Measurements from ENCODE around the gene FIBIN. TPM values are rescaled to one million over a fixed set of nuclear protein-coding genes. Genes with fewer than 3 reads are reported as not detected.

FIBIN gene
- total RNA-seq, 1 experiment from 2014 or later, result not detected

GRCh38 chr11:27012234-27012921 is 18.5 kb downstream of the FIBIN start:
- H3K27ac Mint-ChIP-seq, result no peak overlapping the region
- Histone ChIP-seq H4K20me1 (ENCODE audit: control insufficient read depth, insufficient read depth, insufficient read length) (no peaks in the 10 kb centered on the region), H4K8ac (replicated peaks; ENCODE audit: insufficient read length, low read depth, low read length) (no peak overlapping the region), H3K14ac (ENCODE audit: insufficient read depth, low read length) (no peak overlapping the region), H4K5ac (ENCODE audit: insufficient read length, low read depth, low read length) (no peak overlapping the region), H3K4ac (ENCODE audit: low read depth, low read length) (no peak overlapping the region), H3K23me2 (ENCODE audit: insufficient read length, low read depth, low read length, poor library complexity, severe bottlenecking) (no peaks in the 10 kb centered on the region), H2BK20ac (ENCODE audit: low read depth, low read length, poor library complexity, severe bottlenecking) (no peak overlapping the region), H3T11ph (ENCODE audit: low read length) (no peak overlapping the region), H2BK5ac (ENCODE audit: insufficient read length, low read length) (no peak overlapping the region), H3K79me2 (ENCODE audit: insufficient read depth, low read length) (no peaks in the 10 kb centered on the region), H2AK5ac (ENCODE audit: insufficient read length, low read length) (no peak overlapping the region), H3K18ac (ENCODE audit: insufficient read length, low read depth, low read length) (no peak overlapping the region), H3K4me1 (ENCODE audit: insufficient read depth, low read length) (no peaks in the 10 kb centered on the region), H2BK15ac (ENCODE audit: low read depth, low read length) (no peak overlapping the region), H3K23ac (ENCODE audit: insufficient read length, low read depth, low read length) (no peak overlapping the region), H4K91ac (ENCODE audit: insufficient read length, low read depth, low read length) (no peak overlapping the region), H3K56ac (ENCODE audit: insufficient read length, low read depth, low read length) (no peak overlapping the region), H3K27ac (ENCODE audit: insufficient read length, low read depth, low read length) (no peak overlapping the region), H3K9me3 (ENCODE audit: control insufficient read depth, low read depth, low read length) (no peaks in the 10 kb centered on the region), H2BK120ac (ENCODE audit: low read depth, low read length, poor library complexity, severe bottlenecking) (no peak overlapping the region), H2AFZ (ENCODE audit: low read length) (no peak overlapping the region), H3K27me3 (ENCODE audit: insufficient read depth, low read length) (no peaks in the 10 kb centered on the region), H3K79me1 (ENCODE audit: insufficient read depth, low read depth, low read length, poor library complexity, severe bottlenecking) (no peaks in the 10 kb centered on the region), H3K9ac (ENCODE audit: extremely low read depth, insufficient read length, low read length) (no peak overlapping the region), H3K4me2 (ENCODE audit: insufficient read depth, insufficient read length, low read length) (no peak overlapping the region), H2BK12ac (ENCODE audit: insufficient read length, low read depth, low read length) (no peak overlapping the region)
- H3K4me1 Mint-ChIP-seq, result no peaks in the 10 kb centered on the region
- no peak overlapping the region for H3K4me3 Mint-ChIP-seq
- DNase-seq, result no peak
- no peak for TF ChIP-seq CTCF (conservative IDR thresholded peaks at IDR 0.05)
- no CpG with 5 or more reads among the region's 4 CpGs for WGBS (ENCODE audit: extremely low coverage, insufficient read length, low lambda C conversion rate)
- H3K36me3 Mint-ChIP-seq (ENCODE audit: insufficient read depth in 1 of 3, low read depth in 3 of 3), result no peaks in the 10 kb centered on the region
- H3K9me3 Mint-ChIP-seq, result no peaks in the 10 kb centered on the region
- H3K27me3 Mint-ChIP-seq (ENCODE audit: low read depth), result no peaks in the 10 kb centered on the region
